GM18520 (cell line): ENCODE results near the gene EHHADH.
A peak's percentile ranks its signal among the peaks of the same experiment; 100 is the strongest.

ENCODE experiments used
- ATAC-seq: cut with Tn5 transposase; IDR thresholded peaks from one replicate; pipeline ENCODE4 v1.9.1; 2021; ENCODE audit not compliant: unreplicated experiment

EHHADH gene

DNA sequence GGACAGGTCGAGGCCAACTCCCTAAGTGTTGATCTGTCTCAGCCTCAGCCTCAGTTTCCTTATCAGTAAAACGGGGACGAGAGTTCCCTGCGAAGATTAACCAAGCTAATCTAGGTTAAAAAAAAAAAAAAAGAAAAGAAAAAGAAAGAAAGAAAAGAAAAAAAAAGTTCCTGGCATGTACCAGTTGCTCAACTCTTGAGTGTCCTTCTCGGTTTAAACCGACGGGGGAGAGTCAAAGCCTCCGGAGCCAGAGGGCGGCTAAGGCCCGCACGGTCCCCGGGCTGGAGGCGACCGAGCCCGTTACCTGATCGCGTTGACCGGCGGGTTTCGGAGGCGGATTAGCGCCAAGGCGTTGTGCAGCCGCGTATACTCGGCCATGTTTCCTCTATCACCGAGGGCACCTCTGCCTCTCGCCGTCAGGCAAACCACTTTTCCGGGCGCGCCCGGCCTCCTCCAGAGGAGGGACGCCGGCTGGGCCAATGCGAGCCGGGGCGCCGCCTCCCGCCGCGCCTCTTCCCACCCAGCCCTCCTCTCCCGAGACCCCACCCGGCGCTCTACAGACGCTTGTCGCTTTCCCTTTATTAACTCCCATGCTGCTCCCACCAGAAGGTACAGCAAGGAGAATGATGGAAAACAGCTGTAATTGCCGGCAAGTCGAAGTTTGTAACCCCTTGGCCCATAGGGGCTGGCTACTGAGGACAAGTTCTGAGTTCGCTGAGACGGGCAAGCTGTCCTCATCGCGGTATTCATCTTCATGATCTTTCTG, at the start of gene EHHADH:
TSS of gene EHHADH (minus strand) at position 405 of the 766 bp plus-strand sequence. CDS start at position 378, 27 bp downstream.
- peak; percentile 61 for ATAC-seq

DNA sequence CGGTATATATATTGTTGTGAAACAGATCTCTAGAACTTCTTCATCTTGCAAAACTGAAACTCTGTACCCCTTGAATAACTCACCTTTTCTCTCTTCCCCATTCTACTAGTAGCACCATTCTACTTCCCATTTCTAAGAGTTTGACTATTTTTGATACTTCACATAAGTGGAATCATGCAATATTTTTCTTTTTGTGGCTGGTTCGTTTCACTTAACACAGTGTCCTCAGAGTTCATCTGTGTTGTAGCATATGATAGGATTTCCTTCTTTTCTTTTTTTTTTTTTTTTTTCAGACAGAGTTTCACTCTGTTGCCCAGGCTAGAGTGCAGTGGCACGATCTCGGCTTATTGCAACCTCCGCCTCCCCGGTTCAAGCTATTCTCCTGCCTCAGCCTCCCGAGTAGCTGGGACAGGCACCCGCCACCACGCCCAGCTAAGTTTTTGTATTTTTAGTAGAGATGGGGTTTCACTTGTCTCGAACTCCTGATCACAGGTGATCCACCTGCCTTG, 46.1 kb upstream of the EHHADH start:
- peak; percentile 61 for ATAC-seq

DNA sequence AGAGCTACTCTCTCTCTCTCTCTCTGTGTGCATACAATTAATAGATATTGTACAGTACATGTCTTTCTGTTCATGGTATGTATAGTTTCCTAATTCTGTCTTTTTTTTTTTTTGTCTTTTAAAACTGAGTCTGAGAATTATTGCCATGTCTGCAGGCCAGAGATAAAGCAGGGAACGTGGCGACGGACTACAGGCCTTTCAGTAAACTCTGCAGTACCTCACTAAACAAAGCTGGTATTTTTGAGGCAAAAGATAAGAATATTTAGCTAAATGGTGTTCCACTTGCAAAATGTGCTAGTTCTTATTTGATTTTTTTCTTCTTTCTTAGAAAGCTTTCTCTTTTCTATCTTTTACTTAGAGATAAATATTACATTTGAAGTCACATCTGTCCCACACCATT, 44.0 kb upstream of the EHHADH start:
- ATAC-seq = no peak

DNA sequence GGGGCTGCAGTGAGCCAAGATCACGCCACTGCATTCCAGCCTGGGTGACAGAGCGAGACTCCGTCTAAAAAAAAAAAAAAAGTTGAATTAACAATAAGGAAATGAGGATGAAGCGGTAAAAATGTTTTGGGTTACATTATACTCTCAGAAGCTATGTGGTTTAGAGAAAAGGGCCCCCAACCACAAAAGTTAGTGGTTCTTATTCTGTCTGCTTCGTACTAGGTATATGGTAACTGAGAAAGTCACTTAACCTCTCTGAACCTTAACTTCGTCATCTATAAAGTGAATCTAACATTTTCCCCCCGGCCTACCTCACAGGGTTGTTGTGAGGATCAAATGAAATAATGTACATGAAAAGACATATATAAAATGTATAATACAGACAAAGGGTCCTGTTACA, 38.4 kb upstream of the EHHADH start:
- ATAC-seq = no peak

DNA sequence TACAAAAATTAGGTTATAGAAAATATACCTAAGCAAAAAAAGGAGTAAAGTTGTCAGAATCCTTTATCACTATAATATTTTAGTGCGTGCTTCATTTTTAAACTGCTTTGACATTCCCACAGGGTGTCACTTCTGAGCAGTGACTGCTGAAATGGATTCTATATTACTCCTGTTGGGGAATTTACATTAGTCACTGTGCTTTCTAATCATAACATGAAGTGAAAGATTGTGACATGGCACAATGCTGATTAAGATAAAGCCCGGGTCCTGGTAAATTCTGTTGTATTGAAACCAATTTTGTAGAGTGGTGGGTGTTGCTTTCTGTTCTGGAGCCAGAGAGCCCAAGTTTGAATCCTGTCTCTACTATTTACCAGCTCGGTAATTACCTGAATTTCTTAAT, 36.4 kb upstream of the EHHADH start:
- ATAC-seq = no peak

DNA sequence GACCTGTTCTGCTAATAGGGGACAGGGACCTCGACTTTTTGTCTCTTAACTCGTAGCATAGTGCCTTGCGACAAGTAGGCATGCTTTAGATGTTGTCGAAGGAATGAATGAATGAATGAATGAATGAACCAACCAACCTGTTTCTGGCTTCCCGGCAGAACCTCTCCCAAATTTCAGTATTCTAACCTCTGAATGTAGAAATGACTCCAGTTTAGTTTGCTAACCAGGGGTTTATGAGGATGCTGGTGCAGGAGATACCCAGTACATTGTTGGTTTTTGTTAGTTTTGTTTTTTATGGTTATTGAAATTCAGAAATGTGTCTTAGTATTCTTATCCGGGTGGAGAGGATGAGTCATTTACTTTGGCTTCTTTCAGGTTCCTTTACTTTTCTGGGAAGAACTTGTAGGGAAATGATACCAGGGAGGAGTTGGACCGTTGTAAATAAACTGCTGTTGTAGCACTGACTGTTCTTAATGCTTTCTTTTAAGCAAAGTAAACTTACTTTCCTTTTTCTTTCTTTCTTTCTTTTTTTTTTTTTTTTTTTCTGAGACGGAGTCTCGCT, 29.6 kb upstream of the EHHADH start:
- no peak for ATAC-seq

DNA sequence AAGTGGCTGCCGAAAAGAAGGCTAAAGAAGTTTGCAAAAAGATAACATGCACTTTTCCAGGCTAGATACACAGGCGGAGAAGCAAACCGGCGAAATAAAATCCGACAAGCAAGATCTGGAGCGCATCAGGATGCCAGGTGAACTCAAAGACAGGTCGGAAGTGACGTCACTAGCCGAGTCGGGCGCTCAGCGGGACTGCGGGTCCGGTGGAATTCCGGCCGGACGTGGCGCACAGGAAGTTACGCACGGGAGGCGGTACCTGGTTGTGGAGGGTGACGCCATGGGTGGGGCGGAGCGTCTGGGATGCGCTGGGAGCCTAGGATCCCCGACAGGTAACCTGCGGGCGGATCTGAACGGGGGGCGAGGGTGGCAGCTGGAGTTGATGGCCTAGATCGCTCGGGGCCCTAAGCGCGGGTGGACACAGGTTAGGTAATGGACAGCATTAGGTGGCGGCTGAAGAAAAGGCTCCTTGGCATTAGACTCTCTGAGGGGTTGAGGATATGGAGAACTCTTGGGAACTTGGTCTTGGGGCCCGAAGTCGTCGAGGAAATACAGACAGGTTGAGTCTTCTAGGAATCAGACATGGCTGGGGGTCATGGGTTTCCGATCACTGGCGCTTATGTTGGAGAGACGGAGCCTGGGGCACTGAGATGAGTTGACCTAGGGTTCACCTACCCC, 29.0 kb upstream of the EHHADH start:
- ATAC-seq = peak; percentile 96

DNA sequence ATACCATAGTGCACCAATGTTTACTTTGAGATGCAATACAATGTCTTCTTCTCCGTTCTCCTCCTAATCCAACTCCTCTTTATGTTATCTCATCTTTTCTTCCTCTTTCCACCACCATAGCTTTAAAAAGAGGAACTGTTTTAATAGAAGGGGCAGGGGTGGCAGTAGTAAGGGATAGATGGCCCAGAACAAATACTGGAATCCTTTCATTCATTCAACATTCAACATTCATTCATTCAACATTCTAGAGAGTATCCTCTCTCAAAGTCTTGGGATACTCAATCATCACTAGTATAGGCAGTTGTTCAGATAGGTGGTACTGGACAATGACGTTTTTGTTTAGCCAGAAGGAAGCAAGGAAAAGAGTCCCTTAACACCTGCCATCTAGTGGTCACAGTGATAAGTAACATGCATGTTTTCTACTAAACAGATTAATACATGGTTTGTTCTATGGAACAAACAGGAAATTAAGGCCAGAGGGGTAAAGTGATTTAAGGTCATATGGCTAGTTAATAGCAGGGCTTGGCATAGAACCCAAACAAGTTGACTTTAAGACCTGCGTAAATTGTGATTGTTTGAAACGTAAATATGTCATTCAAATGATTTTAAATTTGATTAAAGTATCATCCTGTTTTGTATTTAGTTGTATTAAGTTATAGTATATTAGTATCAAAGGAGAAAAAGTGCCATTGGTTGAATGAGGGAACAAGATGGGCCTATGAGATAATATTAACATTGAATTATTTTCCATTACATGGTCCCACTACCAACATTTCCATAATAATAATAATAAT, 26.9 kb upstream of the EHHADH start:
- no peak for ATAC-seq

DNA sequence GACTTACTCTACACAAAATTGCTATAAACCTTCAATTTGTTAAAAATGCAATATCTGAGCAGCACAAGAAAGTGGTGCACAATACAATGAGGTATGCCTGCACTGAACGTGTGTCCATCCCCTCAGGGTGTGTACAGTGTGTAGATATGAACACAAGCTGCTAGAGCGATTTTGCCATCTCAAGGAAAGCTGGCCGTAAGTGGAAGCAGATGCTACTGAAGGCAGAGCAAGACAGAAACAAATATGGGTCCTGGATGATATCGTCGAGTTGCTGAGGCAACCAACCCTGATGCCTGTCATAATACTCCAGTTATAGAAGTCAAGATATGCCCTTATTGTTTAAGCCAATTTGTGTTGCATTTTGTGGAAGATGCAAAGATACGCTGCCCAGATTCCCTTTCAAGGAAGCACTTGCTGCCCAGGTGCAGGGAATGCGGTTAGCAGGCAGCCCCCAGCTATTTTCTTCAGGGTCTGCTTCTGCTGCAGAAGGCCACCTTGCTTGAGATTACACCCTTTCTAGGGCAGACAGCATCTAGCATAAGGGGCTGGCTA, 25.8 kb upstream of the EHHADH start:
- ATAC-seq = no peak

DNA sequence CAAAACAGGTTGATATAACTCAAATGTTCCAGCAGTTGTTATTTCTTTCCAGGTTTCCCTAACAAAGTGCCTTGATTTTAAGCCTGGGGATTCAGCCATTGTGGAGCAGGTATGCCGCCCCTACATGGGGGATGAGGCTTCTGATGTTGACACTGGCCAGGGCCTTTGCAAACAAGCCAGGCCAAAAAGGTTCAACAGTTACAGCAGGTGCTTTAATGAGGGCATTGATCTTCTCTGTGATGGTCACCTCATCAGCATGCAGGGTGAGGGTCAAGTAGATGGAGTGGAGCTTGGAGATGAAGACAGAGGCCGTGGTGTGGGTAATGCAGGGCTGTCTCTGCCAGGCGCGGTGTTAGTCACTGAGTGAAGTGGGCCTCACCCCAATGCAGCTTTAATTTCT, 22.6 kb upstream of the EHHADH start:
- no peak for ATAC-seq

DNA sequence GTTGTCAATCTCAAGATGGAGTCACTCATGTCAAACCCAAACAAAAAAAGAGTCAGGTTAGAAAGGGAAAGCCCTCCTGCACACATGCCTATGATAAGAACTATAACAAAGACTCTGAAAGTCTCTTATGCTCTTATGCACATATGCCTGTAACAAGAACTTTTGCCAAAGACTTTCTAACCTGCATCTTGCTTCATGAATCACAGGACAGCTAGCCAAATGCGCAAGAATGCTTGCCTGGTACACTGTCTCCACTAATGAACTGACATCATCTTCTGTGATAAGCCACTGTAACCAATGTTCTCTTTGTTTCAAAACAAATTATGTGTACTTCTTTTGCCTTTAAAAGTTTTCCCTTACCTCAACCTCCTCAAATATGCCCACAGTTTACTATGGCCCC, 18.2 kb upstream of the EHHADH start:
- no peak for ATAC-seq

DNA sequence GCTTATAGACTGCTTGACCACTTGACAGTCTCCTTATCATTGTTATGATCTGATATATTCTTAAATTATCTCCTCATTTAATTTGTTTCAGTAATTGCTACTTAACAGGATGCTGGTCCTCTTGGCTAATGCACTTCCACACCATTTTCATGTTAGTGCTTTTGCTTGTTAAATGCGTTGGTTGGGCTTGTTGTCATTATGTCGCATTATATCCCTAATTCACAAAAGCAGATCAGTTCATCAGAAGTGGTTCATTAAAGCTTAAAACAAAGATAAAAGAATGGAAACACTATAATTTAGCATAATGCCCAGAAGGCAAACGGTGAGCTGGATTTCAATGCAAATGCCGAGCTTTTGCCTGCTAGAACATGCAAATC, 17.1 kb upstream of the EHHADH start:
- ATAC-seq = no peak

DNA sequence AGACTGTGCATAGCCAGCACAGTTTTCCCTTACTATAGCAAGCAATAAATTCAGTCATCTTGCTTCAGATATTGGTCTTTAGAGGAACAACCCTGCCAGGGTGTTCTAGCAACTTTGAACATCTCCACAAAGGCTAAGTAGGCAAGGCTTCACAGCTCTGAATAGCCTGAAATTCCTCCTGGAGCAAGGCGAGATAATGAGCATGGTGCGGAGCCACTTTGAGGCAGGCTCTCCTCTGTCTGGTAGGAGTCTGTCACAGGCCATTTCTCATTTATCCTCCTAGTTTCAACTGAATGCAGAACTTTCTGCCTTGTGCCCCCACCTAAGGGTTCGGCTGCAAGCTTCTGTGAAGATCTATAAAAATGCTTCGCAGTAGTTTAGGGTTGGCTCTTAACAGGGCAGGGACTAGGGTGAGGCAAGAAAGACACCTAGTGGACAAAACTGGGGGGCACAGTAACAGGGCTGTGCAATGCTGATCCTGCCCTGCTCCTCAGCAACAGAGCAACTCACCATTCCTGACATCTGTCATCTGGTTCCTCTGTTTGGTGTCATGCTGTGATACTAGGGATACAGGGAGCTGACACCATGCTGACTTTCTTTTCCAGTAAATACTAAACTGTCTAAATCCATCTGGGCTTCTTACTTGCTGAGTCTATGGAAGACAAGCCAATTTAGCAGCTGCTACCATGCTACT, 16.6 kb upstream of the EHHADH start:
- no peak for ATAC-seq

DNA sequence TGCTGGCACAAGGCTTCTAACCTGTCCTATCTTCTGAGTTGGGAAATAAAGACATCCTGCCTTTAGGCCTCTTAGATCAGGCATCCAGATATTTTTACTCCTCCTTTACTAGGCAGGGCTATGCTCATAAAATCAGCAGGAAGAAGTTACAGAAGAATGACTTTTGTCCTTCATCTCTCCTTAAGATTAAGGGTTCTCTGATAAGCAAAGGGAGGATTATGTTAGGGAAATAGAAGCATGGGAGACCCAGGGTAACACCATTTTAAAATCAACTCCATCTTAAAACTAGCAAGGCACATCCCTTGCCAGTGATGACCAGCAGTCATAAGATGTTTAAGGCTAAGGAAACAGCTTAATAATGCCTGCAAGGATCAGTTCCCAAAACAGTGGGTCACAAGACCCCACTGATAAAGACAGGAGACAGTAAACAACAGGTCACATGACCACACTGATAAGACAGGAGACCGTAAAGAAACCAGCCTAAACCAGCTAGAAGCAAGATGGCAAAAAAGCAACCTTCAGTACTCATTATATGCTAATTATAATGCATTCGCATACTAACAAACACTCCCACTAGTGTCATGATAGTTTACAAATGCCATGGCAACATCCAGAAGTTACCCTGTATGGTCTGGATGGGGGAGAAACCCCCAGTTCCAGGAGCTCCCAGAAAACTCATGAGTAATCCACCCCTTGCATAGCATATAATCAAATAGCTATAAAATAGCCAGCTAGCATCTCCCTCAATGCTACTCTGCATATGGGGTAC, 14.5 kb upstream of the EHHADH start:
- ATAC-seq = no peak

DNA sequence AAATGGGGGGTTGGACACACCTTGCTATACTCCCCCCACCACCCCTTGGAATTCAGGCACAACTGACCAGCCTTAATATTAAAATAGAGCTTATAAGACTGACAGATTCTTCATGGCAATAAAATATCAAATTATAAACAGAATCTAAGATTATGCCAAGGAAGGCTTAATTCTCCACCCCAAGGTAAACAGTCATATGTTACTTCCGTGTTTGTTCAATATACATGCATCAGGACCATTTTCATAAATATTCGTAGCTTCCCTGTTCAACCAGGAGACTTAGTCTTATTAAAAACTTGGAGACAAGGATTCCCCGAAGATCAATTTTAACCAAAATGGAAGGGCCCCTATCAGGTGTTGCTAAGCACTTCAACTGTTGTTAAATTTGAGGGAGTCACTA, 13.3 kb upstream of the EHHADH start:
- ATAC-seq = no peak

DNA sequence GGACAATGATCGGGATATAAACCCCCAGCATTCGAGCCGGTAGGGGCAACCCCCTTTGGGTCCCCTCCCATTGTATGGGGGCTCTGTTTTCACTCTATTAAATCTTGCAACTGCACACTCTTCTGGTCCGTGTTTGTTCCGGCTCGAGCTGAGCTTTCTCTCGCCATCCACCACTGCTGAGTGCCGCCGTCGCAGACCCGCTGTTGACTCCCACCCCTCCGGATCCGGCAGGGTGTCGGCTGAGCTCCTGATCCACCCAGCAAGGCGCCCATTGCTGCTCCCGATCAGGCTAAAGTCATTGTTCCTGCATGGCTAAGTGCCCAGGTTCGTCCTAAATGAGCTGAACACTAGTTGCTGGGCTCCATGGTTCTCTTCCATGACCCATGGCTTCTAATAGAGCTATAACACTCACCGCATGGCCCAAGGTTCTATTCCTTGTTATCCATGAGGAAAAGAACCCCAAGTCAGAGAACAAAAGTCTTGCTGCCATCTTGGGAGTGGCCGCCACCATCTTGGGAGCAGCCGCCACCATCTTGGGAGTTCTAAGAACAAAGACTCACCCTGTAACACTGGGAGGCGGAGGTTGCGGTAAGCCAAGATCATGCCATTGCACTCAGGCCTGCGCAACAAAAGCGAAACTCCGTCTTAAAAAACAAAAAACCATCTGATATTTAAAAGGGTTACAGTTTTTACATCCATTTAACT, 11.2 kb upstream of the EHHADH start:
- ATAC-seq = no peak

DNA sequence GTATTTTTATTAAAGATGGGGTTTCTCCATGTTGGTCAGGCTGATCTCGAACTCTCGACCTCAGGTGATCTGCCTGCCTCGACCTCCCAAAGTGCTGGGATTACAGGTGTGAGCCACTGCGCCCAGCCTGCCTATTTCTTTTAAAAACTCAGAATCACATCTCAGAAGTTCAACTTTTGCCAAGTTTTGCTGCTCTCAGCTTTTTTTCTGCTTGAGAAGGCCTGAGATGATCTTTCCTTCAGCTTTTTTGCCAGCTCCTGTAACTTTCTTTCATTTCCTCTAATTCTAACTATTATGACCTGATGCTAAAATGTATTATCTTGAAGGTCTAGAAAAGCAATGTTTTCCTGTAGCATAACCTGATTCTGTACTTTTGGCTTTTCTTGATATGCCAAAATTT, 9.6 kb upstream of the EHHADH start:
- no peak for ATAC-seq

DNA sequence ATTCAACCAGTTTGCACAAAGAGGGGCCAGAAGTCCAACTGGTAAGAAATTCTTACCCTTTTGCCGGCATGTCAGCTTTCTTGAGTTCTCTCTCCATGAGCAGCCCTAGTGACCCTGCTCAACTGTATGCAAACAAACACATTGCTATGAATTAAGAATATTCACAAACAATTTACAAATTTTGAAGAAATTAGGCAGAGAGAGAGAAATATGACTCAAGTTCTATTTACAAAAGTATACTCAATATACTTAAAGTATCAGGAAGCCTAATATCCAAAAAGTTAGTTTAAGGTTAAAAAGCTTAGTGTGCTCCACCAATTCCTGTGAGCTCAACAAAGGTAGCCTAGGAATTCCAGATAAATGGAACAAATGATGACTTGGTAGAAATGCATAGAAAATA, 3.5 kb upstream of the EHHADH start:
- ATAC-seq = no peak

DNA sequence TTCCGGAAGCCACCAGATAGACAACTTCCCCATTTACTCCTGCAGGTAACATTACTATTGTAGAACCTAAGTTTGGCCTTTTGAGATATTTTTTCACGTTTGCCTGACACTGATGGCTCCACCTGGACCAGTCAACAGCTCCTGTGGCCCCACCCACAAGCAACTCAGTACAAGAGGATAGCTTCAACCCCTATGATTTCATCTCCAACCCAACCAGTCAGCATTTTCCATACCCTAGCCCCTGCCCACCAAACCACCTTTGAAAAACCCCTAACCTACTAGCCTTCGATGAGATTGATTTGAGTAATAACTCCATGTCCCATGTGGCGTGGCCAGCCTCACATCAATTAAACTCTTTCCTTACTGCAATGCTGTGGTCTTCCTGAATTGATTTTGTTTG, 950 bp upstream of the EHHADH start:
- ATAC-seq = no peak
